Bronchial epithelial cell (primary cell): Measurements from ENCODE around the gene PTPRD. TPM values are rescaled to one million over a fixed set of nuclear protein-coding genes. Genes with fewer than 3 reads are reported as not detected.

Experiments
- DNase-seq: peaks from one replicate; pipeline ENCODE4 v3.0.0-alpha.2; 2010; ENCODE audit warnings: low read depth
- FAIRE-seq: peaks from 2 replicates; lab custom pipeline; 2011; peaks lifted over from hg19 to GRCh38; lab: Jason Lieb, UNC
- H3K27me3 ChIP-seq: 2 replicates; pipeline ENCODE4 v1.5.1; 2011; ENCODE audit warnings: low read length; ENCODE audit not compliant: control insufficient read depth, insufficient read depth
- H3K36me3 ChIP-seq: 2 replicates; pipeline ENCODE4 v1.5.1; 2011; ENCODE audit warnings: low read length; ENCODE audit not compliant: control insufficient read depth, insufficient read depth
- H3K4me3 ChIP-seq: 2 replicates; pipeline ENCODE4 v1.5.1; 2011; ENCODE audit warnings: mild to moderate bottlenecking, low read depth, low read length, control low read depth
- total RNA-seq: library from RNA; depleted of rRNA; stranded (reverse); fragments of >200 nt; gene quantifications from 2 replicates; pipeline ENCODE4 v1.2.1, GENCODE V29; 2014
- TF ChIP-seq, protein P1 (sequence below): IDR thresholded peaks from 2 replicates; pipeline ENCODE4 v1.5.1; 2011; ENCODE audit warnings: mild to moderate bottlenecking, moderate library complexity, low read length, control low read depth, inconsistent platforms; ENCODE audit not compliant: insufficient read depth, severe bottlenecking

PTPRD gene
- total RNA-seq, 1 donor from 2014 or later, result 2.9 TPM

DNA sequence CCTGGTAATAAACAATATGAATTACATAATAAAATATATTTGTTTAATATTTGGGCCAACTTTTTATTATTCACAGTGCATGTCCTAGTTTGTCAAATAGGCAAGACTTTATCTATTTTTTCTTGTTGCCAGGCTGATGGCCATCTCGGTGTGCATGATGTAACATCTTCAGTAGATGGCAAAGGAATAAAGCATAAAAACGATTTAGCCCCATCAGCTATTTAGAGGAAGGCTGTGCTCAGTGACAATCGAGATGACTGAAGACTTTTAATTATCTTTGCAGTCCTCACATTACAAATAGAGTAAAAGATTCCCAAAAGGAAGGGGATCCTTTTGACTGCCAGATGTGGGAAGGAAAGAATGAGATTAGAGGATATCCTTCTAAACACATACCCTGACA, 358.5 kb downstream of the PTPRD start:
- DNase-seq, result no peak
- TF ChIP-seq, protein P1, sequence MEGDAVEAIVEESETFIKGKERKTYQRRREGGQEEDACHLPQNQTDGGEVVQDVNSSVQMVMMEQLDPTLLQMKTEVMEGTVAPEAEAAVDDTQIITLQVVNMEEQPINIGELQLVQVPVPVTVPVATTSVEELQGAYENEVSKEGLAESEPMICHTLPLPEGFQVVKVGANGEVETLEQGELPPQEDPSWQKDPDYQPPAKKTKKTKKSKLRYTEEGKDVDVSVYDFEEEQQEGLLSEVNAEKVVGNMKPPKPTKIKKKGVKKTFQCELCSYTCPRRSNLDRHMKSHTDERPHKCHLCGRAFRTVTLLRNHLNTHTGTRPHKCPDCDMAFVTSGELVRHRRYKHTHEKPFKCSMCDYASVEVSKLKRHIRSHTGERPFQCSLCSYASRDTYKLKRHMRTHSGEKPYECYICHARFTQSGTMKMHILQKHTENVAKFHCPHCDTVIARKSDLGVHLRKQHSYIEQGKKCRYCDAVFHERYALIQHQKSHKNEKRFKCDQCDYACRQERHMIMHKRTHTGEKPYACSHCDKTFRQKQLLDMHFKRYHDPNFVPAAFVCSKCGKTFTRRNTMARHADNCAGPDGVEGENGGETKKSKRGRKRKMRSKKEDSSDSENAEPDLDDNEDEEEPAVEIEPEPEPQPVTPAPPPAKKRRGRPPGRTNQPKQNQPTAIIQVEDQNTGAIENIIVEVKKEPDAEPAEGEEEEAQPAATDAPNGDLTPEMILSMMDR, result no peak
- H3K36me3 ChIP-seq, result no peaks in the 10 kb centered on the region
- no peak for FAIRE-seq
- H3K27me3 ChIP-seq, result no peaks in the 10 kb centered on the region
- H3K4me3 ChIP-seq, result no peak overlapping the region

DNA sequence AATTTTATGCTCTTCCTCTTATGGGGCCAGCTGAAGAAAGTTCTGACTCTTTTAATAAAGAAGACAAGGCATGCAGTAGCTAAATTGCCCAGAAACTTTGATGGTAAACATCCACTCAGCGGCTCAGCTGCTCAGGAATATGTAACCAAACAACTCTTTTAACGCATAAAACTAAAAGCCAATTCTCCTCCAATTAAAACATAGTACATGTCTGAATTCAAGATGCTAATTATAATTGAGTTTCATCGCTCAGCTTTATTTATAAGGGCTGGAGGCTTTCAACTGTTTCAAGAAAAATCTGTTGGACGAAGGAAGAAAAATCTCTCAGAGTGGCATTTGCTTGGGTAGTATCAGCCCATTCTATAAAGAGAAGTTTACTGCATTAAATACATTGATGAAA, 359.5 kb downstream of the PTPRD start:
- TF ChIP-seq, protein P1, result no peak
- Histone ChIP-seq H3K27me3 (no peaks in the 10 kb centered on the region), H3K36me3 (no peaks in the 10 kb centered on the region), H3K4me3 (no peak overlapping the region)
- DNase-seq (no peak), FAIRE-seq (no peak)

DNA sequence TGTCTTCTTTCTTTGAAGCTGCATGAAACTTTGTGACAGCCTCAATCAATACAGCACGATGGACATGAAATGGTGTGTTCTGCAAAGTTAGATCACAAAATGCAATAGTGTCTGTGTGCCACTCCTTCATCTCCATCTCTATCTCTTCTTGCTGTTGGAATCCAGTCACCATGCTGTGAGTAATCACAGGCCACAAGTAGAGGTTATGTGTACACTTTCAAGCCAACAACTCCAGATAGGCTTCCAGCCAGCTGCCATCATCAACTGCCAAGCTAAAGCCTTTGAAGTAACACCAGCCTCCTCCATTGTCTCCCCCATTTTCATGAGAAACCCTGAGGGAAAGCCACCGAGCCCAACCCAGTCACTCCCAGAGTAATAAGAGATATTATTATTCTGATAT, 360.6 kb downstream of the PTPRD start:
- no peaks in the 10 kb centered on the region for H3K27me3 ChIP-seq
- TF ChIP-seq, protein P1, result no peak
- FAIRE-seq (no peak), DNase-seq (peak; percentile 50)
- no peak overlapping the region for H3K4me3 ChIP-seq
- no peaks in the 10 kb centered on the region for H3K36me3 ChIP-seq

DNA sequence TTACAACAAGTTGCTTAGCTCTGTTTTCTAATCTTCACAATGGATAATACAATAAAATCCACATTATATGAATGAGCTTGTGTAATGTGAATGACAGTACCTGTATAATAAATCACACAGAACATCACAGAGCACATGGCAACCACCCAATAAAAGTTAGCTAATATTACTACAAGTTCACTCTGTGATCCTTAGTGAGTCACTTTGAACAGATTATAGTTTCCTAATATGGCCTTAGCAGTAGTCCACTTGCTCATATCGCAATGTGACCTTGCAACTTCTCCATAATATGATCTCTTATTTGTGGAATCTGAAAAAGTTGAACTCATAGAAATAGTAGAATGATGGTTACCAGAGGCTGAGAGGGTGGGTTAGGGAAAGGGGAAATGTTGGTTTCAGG, 361.3 kb downstream of the PTPRD start:
- H3K4me3 ChIP-seq, result no peak overlapping the region
- FAIRE-seq, result no peak
- TF ChIP-seq, protein P1, result no peak
- H3K36me3 ChIP-seq, result no peaks in the 10 kb centered on the region
- H3K27me3 ChIP-seq, result no peaks in the 10 kb centered on the region
- DNase-seq, result peak; percentile 92

DNA sequence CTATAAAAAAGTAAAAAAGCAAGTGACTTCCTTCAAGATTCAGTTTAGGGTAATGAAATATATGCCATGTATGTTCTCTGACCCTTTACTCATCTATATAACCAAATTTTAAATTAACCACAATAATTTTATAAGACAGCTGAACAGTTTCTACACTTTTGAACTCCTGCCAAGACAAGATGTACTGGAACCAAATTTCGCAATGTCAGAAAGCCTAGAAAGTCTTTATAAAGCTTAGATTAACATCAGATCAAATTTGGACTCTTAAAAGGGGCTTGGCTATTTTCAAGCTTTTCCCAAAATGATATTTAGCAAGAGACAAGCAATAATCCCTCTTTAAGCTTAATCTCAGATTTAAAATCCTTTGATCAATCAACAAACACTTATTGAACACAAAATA, 362.6 kb downstream of the PTPRD start:
- FAIRE-seq (no peak), DNase-seq (peak; percentile 19)
- Histone ChIP-seq H3K36me3 (no peaks in the 10 kb centered on the region), H3K27me3 (no peaks in the 10 kb centered on the region), H3K4me3 (no peak overlapping the region)
- TF ChIP-seq, protein P1, result no peak

DNA sequence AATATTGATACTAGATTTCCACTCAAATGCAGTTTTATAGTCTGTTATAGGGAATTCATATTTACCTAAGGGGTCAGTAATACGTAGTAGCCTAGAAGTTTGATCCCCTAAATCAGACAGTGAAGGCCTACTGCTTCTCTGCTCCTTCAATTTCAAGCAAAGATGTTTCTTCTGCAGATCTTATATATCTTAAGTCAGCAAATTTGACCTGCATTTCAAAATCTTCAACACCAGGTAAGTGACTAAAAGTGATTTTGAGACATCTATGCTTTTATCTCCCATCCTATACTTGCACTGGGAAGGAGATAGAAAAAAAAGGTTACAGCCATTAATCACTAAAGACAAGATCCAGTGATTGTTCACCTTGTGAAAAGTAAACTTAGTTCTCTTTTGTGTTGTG, 363.9 kb downstream of the PTPRD start:
- TF ChIP-seq, protein P1, result no peak
- no peak for DNase-seq
- Histone ChIP-seq H3K4me3 (no peak overlapping the region), H3K27me3 (no peaks in the 10 kb centered on the region), H3K36me3 (no peaks in the 10 kb centered on the region)
- FAIRE-seq, result no peak
